Kasumi-1 (cell line): ENCODE data around the gene LARGE2.
A peak's percentile ranks its signal among the peaks of the same experiment; 100 is the strongest.

Experiments
- DNase-seq, 2 experiments: peaks; one replicate each; lab custom pipeline; 2025; lab: John Stamatoyannopoulos, UW

LARGE2 gene

GRCh38 chr11:45961751-45962240, 39.3 kb downstream of the LARGE2 start:
- peak in 1 of 2 experiments; percentile 3 for DNase-seq

GRCh38 chr11:45964911-45965389, 42.5 kb downstream of the LARGE2 start:
- DNase-seq = peak; percentile 74 to 75

DNA sequence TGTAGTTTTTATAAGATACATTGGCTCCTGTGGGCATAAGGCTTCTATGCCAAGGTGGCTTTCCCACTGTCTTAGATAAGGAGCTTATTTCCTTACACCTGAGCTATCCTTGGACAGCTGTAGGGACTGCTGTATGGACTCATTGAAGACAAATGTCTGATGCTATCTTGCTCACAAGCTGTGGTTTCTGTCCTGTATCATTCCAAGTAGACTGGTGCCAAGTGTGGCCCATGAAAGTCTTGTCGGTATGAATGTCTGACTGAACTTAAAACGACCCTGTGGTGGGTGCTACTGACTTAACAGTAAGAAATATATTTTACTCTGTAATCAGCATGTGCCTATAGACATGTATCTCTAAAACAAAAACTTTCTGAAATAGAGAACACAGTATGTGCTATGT, 45.0 kb downstream of the LARGE2 start:
- no peak for DNase-seq

- DNase-seq = no peak
Observed at GRCh38 chr11:45968901-45969300, 46.4 kb downstream of the LARGE2 start.

- DNase-seq = no peak
Observed at GRCh38 chr11:45973601-45974000, 51.1 kb downstream of the LARGE2 start.

GRCh38 chr11:45974806-45975205, 52.4 kb downstream of the LARGE2 start:
- no peak for DNase-seq
